Sigmoid colon (tissue), 7 donors: Measurements from ENCODE around the gene SRSF4. TPM values are rescaled to one million over a fixed set of nuclear protein-coding genes. Genes with fewer than 3 reads are reported as not detected.

Experiments used
- DNase-seq: peaks from one replicate; pipeline ENCODE4 v3.0.0-alpha.2; 2019
- H3K27ac ChIP-seq, 4 donors: fragments of 200-600 bp; sonication (generic); one replicate each; pipeline ENCODE4 v1.5.1; 2016 to 2019; ENCODE audit warnings: mild to moderate bottlenecking in 1 of 4
- H3K27me3 ChIP-seq, 3 donors: fragments of 200-600 bp; sonication (generic); one replicate each; pipeline ENCODE4 v1.5.1; 2019; ENCODE audit warnings: mild to moderate bottlenecking in 1 of 3
- H3K36me3 ChIP-seq, 4 donors: fragments of 200-600 bp; sonication (generic); one replicate each; pipeline ENCODE4 v1.5.1; 2016 to 2019
- H3K4me1 ChIP-seq, 4 donors: fragments of 200-600 bp; sonication (generic); one replicate each; pipeline ENCODE4 v1.5.1; 2017 to 2019
- H3K4me3 ChIP-seq, 4 donors: fragments of 200-600 bp; sonication (generic); one replicate each; pipeline ENCODE4 v1.5.1; 2017 to 2019; ENCODE audit warnings: mild to moderate bottlenecking in 2 of 4, moderate library complexity in 1 of 4
- H3K9me3 ChIP-seq, 4 donors: fragments of 200-600 bp in 3 of 4; sonication (generic) in 3 of 4; one replicate each; pipeline versions ENCODE4 v1.5.1 to v1.6.1; 2013 to 2019
- EP300 ChIP-seq, 4 donors: sonication (generic); formaldehyde crosslinking; IDR thresholded peaks; one replicate each; pipeline ENCODE4 v1.6.1; 2017; ENCODE audit warnings: antibody characterized with exemption in 4 of 4
- POLR2A ChIP-seq, 2 donors: fragments of 450-650 bp; IDR thresholded peaks; one replicate each; pipeline ENCODE4 v1.6.1; 2016; ENCODE audit warnings: antibody characterized with exemption in 2 of 2, mild to moderate bottlenecking in 2 of 2, moderate library complexity in 2 of 2
- POLR2AphosphoS5 ChIP-seq, 4 donors: sonication (generic); formaldehyde crosslinking; IDR thresholded peaks; one replicate each; pipeline ENCODE4 v1.6.1; 2017; ENCODE audit warnings: antibody characterized with exemption in 4 of 4
- WGBS, 2 donors: extraction: QIAGEN DNeasy Blood & Tissue Kit; methylation state at CpG; one replicate each; pipeline ENCODE4 v1.1.7; 2013; 5-methylcytosine and 5-hydroxymethylcytosine counted together
- intact Hi-C: fragments of 100-400 bp; cut with DNase I; formaldehyde crosslinking; loops from one replicate; pipeline ENCODE4 v1.15.1; 2023
- polyA plus RNA-seq, 3 donors: library from polyadenylated mRNA; stranded (reverse); fragments of 200-250 nt; gene quantifications; one replicate each; pipeline ENCODE4 v1.2.3, GENCODE V29; 2013
- total RNA-seq, 4 donors: library from RNA; depleted of rRNA; stranded (reverse); fragments of >200 nt; gene quantifications; one replicate each; pipeline ENCODE4 v1.1.0, GENCODE V29; 2016
- TF ChIP-seq, protein P1 (sequence below), 4 experiments: fragments of 450-650 bp in 3 of 4; fragments of 200-600 bp in 1 of 4; IDR thresholded peaks; one replicate each; pipeline ENCODE4 v1.5.1; 2016 to 2019; ENCODE audit warnings: antibody characterized with exemption in 4 of 4, mild to moderate bottlenecking in 3 of 4, moderate library complexity in 2 of 4
- donor health status: healthy with polysubstance abuse.
- donor health status: Bipolar disorder and iron deficiency.
- donor health status: healthy.

The SRSF4 gene
- total and polyA plus RNA-seq, 7 donors: 41.4 to 110 (median 80.3) TPM

DNA sequence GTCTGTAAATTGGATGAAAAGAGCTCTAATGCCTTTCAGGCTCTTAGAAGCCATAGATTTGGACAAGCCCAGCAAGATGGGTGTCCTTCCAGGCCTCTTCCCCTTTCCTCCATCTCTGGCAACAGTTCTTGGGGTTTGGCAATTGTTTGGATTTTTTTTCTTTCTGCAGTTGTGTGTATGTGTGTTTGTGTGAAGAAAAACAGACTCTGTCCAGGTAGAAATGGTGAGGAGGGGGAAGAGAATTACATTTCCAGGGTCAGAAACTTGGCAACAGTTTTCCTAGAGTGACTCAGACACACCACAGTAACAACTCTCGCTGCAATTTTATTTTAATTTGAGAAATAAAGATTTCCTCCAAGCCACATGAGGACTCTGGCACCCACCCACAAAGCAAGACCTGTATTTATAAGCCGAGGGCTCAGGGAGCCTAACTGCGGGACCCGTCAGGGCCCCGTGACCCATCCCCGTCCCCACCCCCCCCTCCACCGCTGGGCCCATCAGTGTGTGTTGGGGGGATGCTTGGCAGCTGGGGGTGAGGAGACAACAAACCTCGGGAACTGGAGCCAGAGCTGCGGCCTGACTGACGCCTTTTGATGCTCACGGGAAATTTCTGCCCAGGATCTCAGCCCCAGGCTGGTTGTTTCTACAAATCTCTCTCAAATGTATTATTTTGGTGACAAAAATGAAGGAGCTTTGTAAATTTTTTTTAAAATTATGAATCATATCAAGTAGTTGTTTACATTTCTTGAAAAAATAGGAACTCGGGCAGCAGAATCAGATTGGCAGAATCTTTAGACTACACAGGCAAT, 62.4 kb downstream of the SRSF4 start:
- H3K27me3 ChIP-seq: no peaks in the 10 kb centered on the region
- H3K36me3 ChIP-seq: no peaks in the 10 kb centered on the region
- peak overlapping the region; percentile 7 to 99 (median 99) for H3K27ac ChIP-seq
- no peaks in the 10 kb centered on the region for H3K9me3 ChIP-seq
- WGBS, 2 donors: 81 to 85% methylated on average over 12 of the region's 12 CpGs
- intact Hi-C loops: no loop called here
- peaks cover 0 to 49% (median 43%) of the 10 kb centered on the region in 4 donors for H3K4me1 ChIP-seq
- TF ChIP-seq, protein P1, sequence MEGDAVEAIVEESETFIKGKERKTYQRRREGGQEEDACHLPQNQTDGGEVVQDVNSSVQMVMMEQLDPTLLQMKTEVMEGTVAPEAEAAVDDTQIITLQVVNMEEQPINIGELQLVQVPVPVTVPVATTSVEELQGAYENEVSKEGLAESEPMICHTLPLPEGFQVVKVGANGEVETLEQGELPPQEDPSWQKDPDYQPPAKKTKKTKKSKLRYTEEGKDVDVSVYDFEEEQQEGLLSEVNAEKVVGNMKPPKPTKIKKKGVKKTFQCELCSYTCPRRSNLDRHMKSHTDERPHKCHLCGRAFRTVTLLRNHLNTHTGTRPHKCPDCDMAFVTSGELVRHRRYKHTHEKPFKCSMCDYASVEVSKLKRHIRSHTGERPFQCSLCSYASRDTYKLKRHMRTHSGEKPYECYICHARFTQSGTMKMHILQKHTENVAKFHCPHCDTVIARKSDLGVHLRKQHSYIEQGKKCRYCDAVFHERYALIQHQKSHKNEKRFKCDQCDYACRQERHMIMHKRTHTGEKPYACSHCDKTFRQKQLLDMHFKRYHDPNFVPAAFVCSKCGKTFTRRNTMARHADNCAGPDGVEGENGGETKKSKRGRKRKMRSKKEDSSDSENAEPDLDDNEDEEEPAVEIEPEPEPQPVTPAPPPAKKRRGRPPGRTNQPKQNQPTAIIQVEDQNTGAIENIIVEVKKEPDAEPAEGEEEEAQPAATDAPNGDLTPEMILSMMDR (IDR thresholded peaks at IDR 0.05): no peak
- peak in 1 of 4 donors; percentile 35 for TF ChIP-seq POLR2AphosphoS5 (IDR thresholded peaks at IDR 0.05)
- DNase-seq: no peak
- H3K4me3 ChIP-seq: no peak overlapping the region

DNA sequence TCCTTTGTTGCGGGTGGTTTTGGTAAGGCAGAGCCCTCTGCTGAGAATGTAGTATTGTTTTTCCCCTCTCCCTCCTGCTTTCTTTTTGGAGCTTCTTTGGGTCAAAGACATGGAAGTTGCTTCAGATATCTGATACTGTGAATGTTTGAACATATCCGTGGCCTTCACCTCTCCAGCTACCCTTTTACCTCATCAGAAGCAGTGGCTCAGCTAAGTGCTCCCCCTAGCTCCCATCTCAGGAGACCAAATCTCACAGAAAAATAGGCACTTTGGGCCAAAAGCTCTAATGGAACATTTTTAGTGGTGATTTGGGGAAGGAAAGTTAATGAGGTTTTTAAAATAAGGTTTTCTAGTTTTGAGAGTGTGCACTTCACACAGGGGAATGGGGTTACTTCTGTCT, 64.3 kb downstream of the SRSF4 start:
- 89 to 94% methylated on average over 2 of the region's 2 CpGs for whole genome bisulfite sequencing, 2 donors
- no peak for DNase-seq
- peaks cover 0 to 6% (median 0%) of the 10 kb centered on the region in 4 donors for H3K36me3 ChIP-seq
- peaks cover 0 to 42% (median 36%) of the 10 kb centered on the region in 4 donors for H3K4me1 ChIP-seq
- intact Hi-C loops: no loop called here
- peak overlapping the region in 2 of 4 donors; percentile 25 to 99 for H3K27ac ChIP-seq
- H3K4me3 ChIP-seq: no peak overlapping the region
- no peaks in the 10 kb centered on the region for H3K27me3 ChIP-seq
- TF ChIP-seq EP300 (IDR thresholded peaks at IDR 0.05) (no peak), POLR2A (IDR thresholded peaks at IDR 0.05) (no peak), POLR2AphosphoS5 (IDR thresholded peaks at IDR 0.05) (no peak)
- TF ChIP-seq, protein P1 (IDR thresholded peaks at IDR 0.05): no peak
- H3K9me3 ChIP-seq: no peaks in the 10 kb centered on the region

DNA sequence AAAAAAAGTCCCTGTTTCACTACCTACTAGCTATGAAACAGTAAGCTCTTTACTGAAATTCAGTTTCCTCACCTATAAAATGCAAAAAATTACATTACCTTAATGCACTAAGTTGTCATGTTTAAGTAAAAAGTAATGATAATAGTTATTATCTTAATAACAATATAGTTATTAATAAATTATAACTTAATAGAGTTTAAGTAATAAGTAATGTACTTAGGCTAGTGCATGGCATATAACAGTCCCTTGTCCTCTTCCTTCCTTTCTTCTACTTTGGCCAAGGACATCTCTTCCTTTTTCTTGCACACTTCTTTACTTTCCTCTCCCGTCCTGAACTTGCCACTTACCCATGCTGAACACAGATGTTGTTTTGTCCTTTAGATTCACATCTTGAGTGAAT, 67.0 kb downstream of the SRSF4 start:
- Histone ChIP-seq H3K4me3 (no peak overlapping the region), H3K27ac (no peak overlapping the region), H3K27me3 (no peaks in the 10 kb centered on the region), H3K4me1 (peaks cover 5 to 16% (median 12%) of the 10 kb centered on the region in 4 donors), H3K9me3 (no peaks in the 10 kb centered on the region), H3K36me3 (peaks cover 0 to 14% (median 0%) of the 10 kb centered on the region in 4 donors)
- TF ChIP-seq POLR2AphosphoS5 (IDR thresholded peaks at IDR 0.05): no peak
- no peak for TF ChIP-seq EP300 (IDR thresholded peaks at IDR 0.05)
- TF ChIP-seq, protein P1 (IDR thresholded peaks at IDR 0.05): no peak
- no peak for TF ChIP-seq POLR2A (IDR thresholded peaks at IDR 0.05)
- intact Hi-C loops: no loop called here
- DNase-seq: no peak
- 91 to 94% methylated on average over 1 of the region's 1 CpG for WGBS, 2 donors

DNA sequence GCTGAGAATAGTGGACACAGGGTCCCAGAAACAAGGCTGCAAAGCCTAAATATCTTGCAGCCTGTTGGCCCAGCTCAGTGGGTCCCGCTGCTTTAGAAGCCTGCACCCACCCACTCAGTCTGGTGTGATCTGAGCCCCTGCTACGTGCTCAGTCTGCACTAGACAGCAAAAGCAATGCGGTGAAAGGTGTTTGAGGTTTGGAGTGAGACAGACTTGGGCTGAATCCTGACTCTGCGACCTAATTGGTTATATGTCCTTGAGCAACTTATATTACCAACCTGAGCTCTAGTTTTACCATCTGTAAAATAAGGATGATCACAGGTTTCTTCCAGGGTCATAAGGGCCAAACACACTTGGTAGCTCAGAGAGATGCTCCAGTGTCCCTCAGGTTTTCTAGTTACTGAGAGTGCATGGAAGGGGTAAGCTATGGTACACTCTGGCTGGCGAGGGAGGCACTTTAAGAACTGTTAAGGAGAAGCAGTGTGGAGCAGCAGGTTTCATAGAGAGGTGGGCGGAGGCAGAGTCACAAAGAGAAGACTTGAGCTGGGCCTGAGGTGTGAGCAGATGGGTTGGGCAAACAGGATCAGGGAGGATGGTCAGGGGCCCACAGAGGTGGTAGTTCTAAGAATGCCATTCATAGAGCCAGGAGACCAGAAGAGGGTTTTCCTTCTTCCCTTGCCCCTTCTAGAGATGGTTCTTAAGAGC, 68.1 kb downstream of the SRSF4 start:
- no peak overlapping the region for H3K27ac ChIP-seq
- no peaks in the 10 kb centered on the region for H3K9me3 ChIP-seq
- DNase-seq: no peak
- no peaks in the 10 kb centered on the region for H3K27me3 ChIP-seq
- H3K4me3 ChIP-seq: no peak overlapping the region
- peaks cover under 1 to 5% (median 4%) of the 10 kb centered on the region in 4 donors for H3K4me1 ChIP-seq
- TF ChIP-seq POLR2AphosphoS5 (IDR thresholded peaks at IDR 0.05) (no peak), EP300 (IDR thresholded peaks at IDR 0.05) (no peak), POLR2A (IDR thresholded peaks at IDR 0.05) (no peak)
- TF ChIP-seq, protein P1 (IDR thresholded peaks at IDR 0.05): no peak
- WGBS, 2 donors: 77 to 80% methylated on average over 6 of the region's 6 CpGs
- H3K36me3 ChIP-seq: peaks cover 0 to 22% (median 0%) of the 10 kb centered on the region in 4 donors
- intact Hi-C loops: no loop called here
